PC-3 (cell line): ENCODE data around the gene ST7. TPM values are rescaled to one million over a fixed set of nuclear protein-coding genes. Genes with fewer than 3 reads are reported as not detected.

Source experiments
- ATAC-seq: fragments of 200-7000 bp; cut with Tn5 transposase; 2 replicates; pipeline ENCODE4 v1.9.1; 2020; ENCODE audit warnings: mild to moderate bottlenecking, moderate library complexity
- BruUV-seq: library from RNA; stranded (reverse); fragments of 400-500 nt; replicated peaks from 2 replicates; lab custom pipeline; 2021; lab: Mats Ljungman, UMichigan
- CTCF ChIA-PET: fragments of 300-600 bp; sonication (Branson Sonifier 250); formaldehyde crosslinking; loops from one replicate; lab custom pipeline; 2022; ENCODE audit warnings: antibody characterized with exemption; lab: Charles Lee
- POLR2A ChIA-PET: fragments of 300-600 bp; sonication (Branson Sonifier 250); formaldehyde crosslinking; loops from one replicate; lab custom pipeline; 2022; ENCODE audit warnings: antibody characterized with exemption; ENCODE audit not compliant: unreplicated experiment; lab: Charles Lee
- DNase-seq: peaks from one replicate; pipeline ENCODE4 v3.0.0-alpha.2; 2015
- H2AFZ ChIP-seq: fragments of 300-600 bp; sonication (generic); 2 replicates; pipeline ENCODE4 v1.6.0; 2016; ENCODE audit warnings: antibody characterized with exemption, low read length
- H3F3A ChIP-seq: fragments of 300-600 bp; sonication (generic); one replicate; pipeline ENCODE4 v1.6.0; 2017; ENCODE audit warnings: antibody characterized with exemption, low read length, control low read depth, mild to moderate bottlenecking; ENCODE audit not compliant: unreplicated experiment
- H3K27ac ChIP-seq: fragments of 300-600 bp; sonication (generic); 2 replicates; pipeline ENCODE4 v1.5.1; 2016; ENCODE audit warnings: mild to moderate bottlenecking, low read length
- H3K27me3 ChIP-seq: fragments of 300-600 bp; sonication (generic); 2 replicates; pipeline ENCODE4 v1.6.1; 2016; ENCODE audit warnings: low read length, mixed read lengths
- H3K36me3 ChIP-seq: fragments of 300-600 bp; sonication (generic); 2 replicates; pipeline ENCODE4 v1.6.1; 2016; ENCODE audit warnings: low read depth, mixed run types, low read length, mixed read lengths
- H3K4me1 ChIP-seq: fragments of 300-600 bp; sonication (generic); 2 replicates; pipeline ENCODE4 v1.5.1; 2016; ENCODE audit warnings: low read length; ENCODE audit not compliant: insufficient read depth
- H3K4me2 ChIP-seq: fragments of 300-600 bp; sonication (generic); 2 replicates; pipeline ENCODE4 v1.6.0; 2016; ENCODE audit warnings: low read length
- H3K4me3 ChIP-seq: fragments of 300-600 bp; sonication (generic); 2 replicates; pipeline ENCODE4 v1.5.1; 2016; ENCODE audit warnings: mild to moderate bottlenecking, low read length, mixed read lengths
- H3K79me2 ChIP-seq: fragments of 300-600 bp; sonication (generic); 2 replicates; pipeline ENCODE4 v1.6.1; 2017; ENCODE audit warnings: low read length, mixed read lengths
- H3K9ac ChIP-seq: fragments of 300-600 bp; sonication (generic); 2 replicates; pipeline ENCODE4 v1.6.0; 2016; ENCODE audit warnings: mild to moderate bottlenecking, low read length
- H3K9me2 ChIP-seq: fragments of 300-600 bp; sonication (generic); replicated peaks from 2 replicates; pipeline ENCODE4 v1.6.1; 2016; ENCODE audit warnings: mixed run types, low read length, mixed read lengths
- H3K9me3 ChIP-seq: fragments of 300-600 bp; sonication (generic); 2 replicates; pipeline ENCODE4 v1.6.1; 2016; ENCODE audit warnings: low read length, mixed read lengths
- H4K20me1 ChIP-seq: fragments of 300-600 bp; sonication (generic); 2 replicates; pipeline ENCODE4 v1.6.1; 2016; ENCODE audit warnings: low read length, mixed read lengths
- EZH2 ChIP-seq: fragments of 300-600 bp; sonication (generic); IDR thresholded peaks from one replicate; pipeline ENCODE4 v1.6.1; 2017; ENCODE audit warnings: antibody characterized with exemption, mild to moderate bottlenecking, low read length; ENCODE audit not compliant: unreplicated experiment
- EZH2phosphoT487 ChIP-seq: fragments of 300-600 bp; sonication (generic); IDR thresholded peaks from 2 replicates; pipeline ENCODE4 v1.6.1; 2018; ENCODE audit warnings: mild to moderate bottlenecking, antibody characterized with exemption, low read length, borderline replicate concordance
- intact Hi-C: fragments of 100-400 bp; cut with micrococcal nuclease; formaldehyde crosslinking; loops from 2 replicates; pipeline ENCODE4 v1.9.0; 2023
- total RNA-seq: library from RNA; depleted of rRNA; stranded (reverse); fragments of >200 nt; gene quantifications from 2 replicates; pipeline ENCODE4 v1.2.3, GENCODE V29; 2014
- TF ChIP-seq, protein P1 (sequence below): fragments of 300-600 bp; sonication (generic); conservative IDR thresholded peaks from 2 replicates; pipeline ENCODE4 v1.5.1; 2017; ENCODE audit warnings: antibody characterized with exemption, low read depth, mild to moderate bottlenecking, low read length

Gene ST7
- total RNA-seq, 1 experiment from 2014 or later, result 19.7 TPM

DNA sequence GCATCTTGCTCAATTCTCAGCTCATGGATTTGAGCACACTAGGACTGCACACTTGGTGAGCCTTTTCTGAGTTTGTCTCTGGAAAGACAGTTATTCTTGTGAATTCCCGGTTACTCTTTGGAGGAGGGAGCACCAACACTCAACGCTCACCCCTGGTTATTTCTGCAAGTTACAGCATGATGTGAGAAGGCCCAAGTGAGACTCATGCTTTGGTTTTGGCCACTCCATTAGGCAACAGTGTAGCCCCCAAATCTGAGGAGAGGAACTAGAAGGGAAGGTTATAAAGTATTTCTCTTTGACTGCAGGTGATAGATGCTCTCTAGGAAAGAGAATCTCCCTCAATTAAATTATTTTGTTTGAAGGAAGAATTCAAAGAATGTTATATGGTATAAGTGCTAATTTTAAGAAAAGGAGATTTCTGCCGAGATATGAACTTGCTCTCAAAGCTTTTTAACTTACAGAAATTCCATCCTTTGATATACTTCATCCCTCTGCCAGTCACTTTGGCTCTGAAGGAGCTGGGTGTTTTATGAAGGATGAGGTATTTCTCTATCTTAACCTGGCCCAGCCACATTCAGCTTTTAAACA, 186.2 kb downstream of the ST7 start:
- Histone ChIP-seq H4K20me1 (no peaks in the 10 kb centered on the region), H3K4me3 (no peak overlapping the region), H3K9me3 (no peaks in the 10 kb centered on the region), H3K4me2 (no peak overlapping the region), H3K9me2 (no peaks in the 10 kb centered on the region), H2AFZ (no peak overlapping the region), H3K79me2 (no peaks in the 10 kb centered on the region), H3K36me3 (no peaks in the 10 kb centered on the region; the same call in 1 of the 2 replicates), H3K27me3 (no peaks in the 10 kb centered on the region), H3F3A (no peaks in the 10 kb centered on the region), H3K27ac (no peak overlapping the region), H3K4me1 (peaks cover 12% of the 10 kb centered on the region), H3K9ac (no peak overlapping the region)
- no TSS peak for BruUV-seq
- intact Hi-C loops, result no loop called here
- TF ChIP-seq, protein P1, sequence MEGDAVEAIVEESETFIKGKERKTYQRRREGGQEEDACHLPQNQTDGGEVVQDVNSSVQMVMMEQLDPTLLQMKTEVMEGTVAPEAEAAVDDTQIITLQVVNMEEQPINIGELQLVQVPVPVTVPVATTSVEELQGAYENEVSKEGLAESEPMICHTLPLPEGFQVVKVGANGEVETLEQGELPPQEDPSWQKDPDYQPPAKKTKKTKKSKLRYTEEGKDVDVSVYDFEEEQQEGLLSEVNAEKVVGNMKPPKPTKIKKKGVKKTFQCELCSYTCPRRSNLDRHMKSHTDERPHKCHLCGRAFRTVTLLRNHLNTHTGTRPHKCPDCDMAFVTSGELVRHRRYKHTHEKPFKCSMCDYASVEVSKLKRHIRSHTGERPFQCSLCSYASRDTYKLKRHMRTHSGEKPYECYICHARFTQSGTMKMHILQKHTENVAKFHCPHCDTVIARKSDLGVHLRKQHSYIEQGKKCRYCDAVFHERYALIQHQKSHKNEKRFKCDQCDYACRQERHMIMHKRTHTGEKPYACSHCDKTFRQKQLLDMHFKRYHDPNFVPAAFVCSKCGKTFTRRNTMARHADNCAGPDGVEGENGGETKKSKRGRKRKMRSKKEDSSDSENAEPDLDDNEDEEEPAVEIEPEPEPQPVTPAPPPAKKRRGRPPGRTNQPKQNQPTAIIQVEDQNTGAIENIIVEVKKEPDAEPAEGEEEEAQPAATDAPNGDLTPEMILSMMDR, result no peak
- TF ChIP-seq EZH2phosphoT487 (no peak), EZH2 (no peak)
- no peak for ATAC-seq
- ChIA-PET POLR2A (interaction anchor here (0.6 kb wide), 1 partner anchor 15 kb away, joined by 3 read pairs; no protein-coding TSS in a partner anchor), CTCF (no interaction called here)
- no peak for DNase-seq

DNA sequence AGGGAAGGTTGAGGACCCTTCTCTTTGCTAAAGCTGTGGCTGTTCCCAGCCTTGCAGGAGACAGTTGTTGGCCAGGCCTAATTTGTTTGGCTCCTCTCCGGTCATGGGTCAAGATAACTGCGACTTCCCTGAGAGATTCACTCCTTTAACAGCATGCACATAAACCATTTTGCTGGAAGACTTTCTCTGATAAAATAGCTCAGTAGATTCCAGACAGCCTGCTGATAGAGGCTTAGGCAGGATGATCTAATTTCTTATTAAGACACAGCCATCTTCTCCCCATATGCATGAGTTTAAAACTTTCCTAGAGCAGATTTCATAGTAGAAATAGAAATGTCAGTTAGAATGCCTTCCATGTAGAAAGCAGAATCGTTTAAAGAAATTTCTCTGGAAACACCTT, 187.6 kb downstream of the ST7 start:
- Histone ChIP-seq H3K36me3 (no peaks in the 10 kb centered on the region), H2AFZ (no peak overlapping the region), H3F3A (no peaks in the 10 kb centered on the region), H3K27me3 (no peaks in the 10 kb centered on the region), H3K4me1 (peaks cover 12% of the 10 kb centered on the region), H3K9ac (no peak overlapping the region), H3K27ac (no peak overlapping the region), H3K9me3 (no peaks in the 10 kb centered on the region), H3K4me2 (no peak overlapping the region), H3K4me3 (no peak overlapping the region), H3K79me2 (no peaks in the 10 kb centered on the region), H3K9me2 (no peaks in the 10 kb centered on the region), H4K20me1 (no peaks in the 10 kb centered on the region)
- CTCF ChIA-PET, result no interaction called here
- no TSS peak for BruUV-seq
- POLR2A ChIA-PET, result interaction anchor here (0.6 kb wide), 1 partner anchor 244 kb away, joined by 5 read pairs; no protein-coding TSS in a partner anchor
- intact Hi-C loops, result no loop called here
- ATAC-seq, result no peak
- DNase-seq, result no peak
- TF ChIP-seq, protein P1, result no peak
- no peak for TF ChIP-seq EZH2
- TF ChIP-seq EZH2phosphoT487, result no peak

DNA sequence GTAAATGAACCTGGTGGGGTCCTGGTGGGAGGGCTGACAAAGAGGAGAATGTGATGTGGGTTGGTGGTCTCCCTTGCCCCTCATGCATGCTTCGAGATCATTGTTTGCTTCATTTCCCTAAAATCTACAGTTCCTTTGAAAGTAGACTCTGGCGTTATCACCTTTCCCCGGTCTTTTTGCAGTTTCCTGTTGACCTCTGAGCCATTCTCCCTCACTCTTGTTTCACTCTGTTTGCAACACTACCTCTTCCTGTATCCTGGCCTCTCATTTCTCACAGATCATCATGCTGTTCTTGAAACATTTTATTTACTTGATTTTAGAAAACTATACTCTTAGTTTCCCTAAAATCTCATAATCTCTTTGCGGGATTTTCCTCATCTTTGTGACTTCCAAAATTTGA, 189.8 kb downstream of the ST7 start:
- Histone ChIP-seq H3K9me3 (no peaks in the 10 kb centered on the region), H4K20me1 (no peaks in the 10 kb centered on the region), H2AFZ (no peak overlapping the region), H3K4me1 (peaks cover 17% of the 10 kb centered on the region), H3K4me2 (no peak overlapping the region), H3K9me2 (no peaks in the 10 kb centered on the region), H3K79me2 (no peaks in the 10 kb centered on the region), H3K9ac (no peak overlapping the region), H3K27ac (peak overlapping the region; percentile 22; the same call in 1 of the 2 replicates), H3K27me3 (no peaks in the 10 kb centered on the region), H3K4me3 (no peak overlapping the region), H3F3A (no peaks in the 10 kb centered on the region), H3K36me3 (no peaks in the 10 kb centered on the region)
- DNase-seq (no peak), ATAC-seq (peak; percentile 37; the same call in 1 of the 2 replicates)
- POLR2A ChIA-PET, result no interaction called here
- TF ChIP-seq EZH2 (no peak), EZH2phosphoT487 (no peak)
- TF ChIP-seq, protein P1, result no peak
- no TSS peak for BruUV-seq
- intact Hi-C loops, result no loop called here
- CTCF ChIA-PET, result no interaction called here
